ENCODE results near the gene CHCHD6.

CHCHD6 gene

GRCh38 chr3:126907557-126907956 is 203.5 kb downstream of the CHCHD6 start:
- Mint-ChIP-seq H3K27me3 (no peaks in the 10 kb centered on the region), H3K27ac (no peak overlapping the region), H3K9me3 (no peaks in the 10 kb centered on the region), H3K4me3 (no peak overlapping the region), H3K4me1 (peaks cover 36% of the 10 kb centered on the region)
- DNase-seq: no peak
- no peak for ATAC-seq

DNA sequence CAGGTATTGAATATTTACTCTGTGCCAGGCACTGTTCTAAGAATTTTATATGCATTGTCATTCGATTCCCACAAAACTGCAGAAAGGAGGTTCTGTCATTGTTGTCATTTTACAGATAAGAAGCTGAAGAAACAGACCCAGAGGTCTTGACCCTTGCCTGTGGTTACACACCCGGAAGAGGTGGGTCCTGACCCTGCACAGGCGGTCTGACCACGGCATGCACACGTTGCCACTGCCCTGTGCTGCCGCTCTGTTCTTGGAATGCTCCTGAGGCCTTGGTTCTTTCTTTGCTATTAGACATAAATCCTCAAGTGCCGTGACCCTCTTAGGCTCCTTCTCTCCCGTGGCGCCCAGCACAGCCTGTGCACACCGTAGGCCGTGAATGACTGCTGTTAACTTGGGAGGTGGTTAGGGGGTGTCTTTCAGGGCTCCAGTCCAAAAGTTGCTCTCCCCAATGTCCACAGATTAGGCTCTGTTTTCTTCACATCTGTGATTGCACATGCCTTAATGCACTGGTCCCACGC is 204.8 kb downstream of the CHCHD6 start:
- Mint-ChIP-seq H3K9me3 (no peaks in the 10 kb centered on the region), H3K4me1 (peaks cover 48% of the 10 kb centered on the region), H3K4me3 (no peak overlapping the region), H3K27me3 (no peaks in the 10 kb centered on the region), H3K27ac (no peak overlapping the region)
- DNase-seq: no peak
- no peak for ATAC-seq

GRCh38 chr3:126910231-126910630 is 206.2 kb downstream of the CHCHD6 start:
- no peak overlapping the region for H3K4me3 Mint-ChIP-seq
- H3K9me3 Mint-ChIP-seq: no peaks in the 10 kb centered on the region
- ATAC-seq: no peak
- H3K4me1 Mint-ChIP-seq: peaks cover 48% of the 10 kb centered on the region
- no peak overlapping the region for H3K27ac Mint-ChIP-seq
- H3K27me3 Mint-ChIP-seq: no peaks in the 10 kb centered on the region
- no peak for DNase-seq

DNA sequence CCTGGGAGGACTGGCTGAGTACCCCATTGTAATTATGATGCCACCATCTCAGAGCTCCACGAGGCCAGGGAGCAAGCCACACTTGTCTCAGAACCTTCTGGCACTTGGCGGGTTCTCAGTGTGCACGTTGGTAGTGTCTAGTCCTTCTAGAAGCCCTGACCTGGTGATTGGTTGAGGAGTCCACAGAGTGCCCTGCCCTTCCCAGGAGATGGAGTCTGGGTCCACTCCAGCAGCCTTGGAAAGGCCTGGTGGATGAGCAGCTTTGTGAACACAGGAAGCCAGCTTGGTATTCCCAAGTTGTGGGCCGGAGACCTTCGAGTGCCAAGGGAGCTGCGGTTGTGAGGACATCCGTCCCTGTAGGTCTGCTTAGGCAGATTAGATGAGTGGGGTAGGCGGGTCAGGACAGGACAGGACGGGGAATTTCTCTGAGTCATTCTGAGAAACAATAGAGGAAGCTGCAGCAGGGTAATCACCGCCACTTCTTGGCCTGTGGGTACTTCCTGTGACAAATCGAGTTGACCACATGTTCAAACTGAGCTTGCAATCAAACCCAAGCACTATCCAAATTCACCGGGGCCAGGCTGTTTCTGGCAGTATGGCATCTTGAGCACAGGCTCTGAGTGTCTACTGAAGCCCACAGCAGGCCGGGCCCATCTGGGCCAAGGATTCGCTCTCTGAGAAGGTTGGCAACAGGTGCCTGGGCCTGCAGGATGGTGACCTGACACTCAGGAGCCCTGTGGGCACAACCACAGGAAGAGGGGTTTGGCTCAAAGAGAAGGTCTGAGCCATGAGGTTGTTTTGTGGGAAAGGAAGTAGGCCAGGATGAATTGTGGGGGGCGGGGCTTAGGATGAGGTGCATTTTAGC is 207.4 kb downstream of the CHCHD6 start:
- peak; percentile 76 to 90 for DNase-seq
- peak; percentile 95 for ATAC-seq
- H3K27ac Mint-ChIP-seq: peak overlapping the region; percentile 69 to 89
- H3K4me1 Mint-ChIP-seq: peaks cover 48% of the 10 kb centered on the region
- H3K27me3 Mint-ChIP-seq: no peaks in the 10 kb centered on the region
- peak overlapping the region; percentile 77 to 86 for H3K4me3 Mint-ChIP-seq
- no peaks in the 10 kb centered on the region for H3K9me3 Mint-ChIP-seq

DNA sequence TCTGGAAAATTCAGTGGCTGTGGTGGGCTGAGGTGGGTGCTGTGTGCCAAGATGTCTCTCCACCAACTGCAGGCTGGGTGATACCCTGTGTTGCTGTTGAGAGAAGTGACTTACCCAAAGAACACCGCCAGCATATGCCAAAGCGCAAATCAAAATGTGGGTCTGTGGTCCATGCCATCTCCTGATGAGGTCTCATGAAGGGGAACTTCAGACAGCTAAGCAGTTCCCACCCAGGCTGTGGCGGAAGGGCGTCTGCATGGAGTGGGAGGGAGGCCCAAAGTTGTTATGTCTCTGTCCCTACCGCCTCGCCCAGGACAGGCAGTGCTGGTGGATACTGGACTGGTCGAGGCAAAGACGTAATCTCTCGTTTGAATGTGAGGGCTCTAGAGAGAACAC is 208.0 kb downstream of the CHCHD6 start:
- peak overlapping the region; percentile 69 to 89 for H3K27ac Mint-ChIP-seq
- H3K27me3 Mint-ChIP-seq: no peaks in the 10 kb centered on the region
- peaks cover 48% of the 10 kb centered on the region for H3K4me1 Mint-ChIP-seq
- no peaks in the 10 kb centered on the region for H3K9me3 Mint-ChIP-seq
- DNase-seq (no peak), ATAC-seq (peak; percentile 27)
- peak overlapping the region; percentile 77 to 86 for H3K4me3 Mint-ChIP-seq

DNA sequence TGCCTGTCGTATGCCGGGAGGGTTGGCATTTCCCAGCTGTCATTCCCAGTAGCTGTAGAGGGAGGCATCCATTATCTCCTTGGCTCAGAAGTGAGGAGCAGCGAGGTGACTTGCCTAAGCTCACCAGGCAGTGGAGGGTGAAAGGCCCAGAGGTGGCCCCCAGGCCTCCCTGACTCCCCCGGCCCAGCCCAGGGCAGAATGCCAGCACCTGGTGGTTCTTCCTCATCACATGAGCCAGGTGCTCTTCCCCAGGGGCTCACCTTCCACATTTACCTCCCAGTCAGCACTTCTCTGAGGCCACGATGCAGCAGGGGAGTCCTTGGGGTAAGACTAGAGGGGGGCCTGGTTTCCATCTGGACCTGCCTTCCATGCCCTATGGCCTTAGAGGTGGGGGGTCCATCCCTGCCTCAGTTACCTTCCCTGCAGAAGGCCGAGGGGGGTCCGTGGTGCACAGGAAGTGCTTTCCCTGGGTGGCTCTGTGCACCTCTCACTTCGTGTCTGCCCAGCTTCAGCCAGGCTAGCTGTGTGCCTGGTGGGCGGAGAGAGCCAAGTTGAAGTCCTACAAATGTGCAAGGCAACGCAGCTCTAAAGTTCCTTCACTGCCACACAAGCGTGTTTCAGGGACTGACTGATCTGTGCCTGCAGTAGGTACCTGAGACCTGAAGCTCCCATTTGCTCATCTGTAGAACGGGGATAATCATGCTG is 208.6 kb downstream of the CHCHD6 start:
- Mint-ChIP-seq H3K27me3 (no peaks in the 10 kb centered on the region), H3K9me3 (no peaks in the 10 kb centered on the region), H3K4me1 (peaks cover 48% of the 10 kb centered on the region), H3K27ac (no peak overlapping the region), H3K4me3 (peak overlapping the region in 1 of 2 donors; percentile 86)
- no peak for DNase-seq
- no peak for ATAC-seq

GRCh38 chr3:126913524-126913923 is 209.5 kb downstream of the CHCHD6 start:
- no peak for ATAC-seq
- no peaks in the 10 kb centered on the region for H3K27me3 Mint-ChIP-seq

DNA sequence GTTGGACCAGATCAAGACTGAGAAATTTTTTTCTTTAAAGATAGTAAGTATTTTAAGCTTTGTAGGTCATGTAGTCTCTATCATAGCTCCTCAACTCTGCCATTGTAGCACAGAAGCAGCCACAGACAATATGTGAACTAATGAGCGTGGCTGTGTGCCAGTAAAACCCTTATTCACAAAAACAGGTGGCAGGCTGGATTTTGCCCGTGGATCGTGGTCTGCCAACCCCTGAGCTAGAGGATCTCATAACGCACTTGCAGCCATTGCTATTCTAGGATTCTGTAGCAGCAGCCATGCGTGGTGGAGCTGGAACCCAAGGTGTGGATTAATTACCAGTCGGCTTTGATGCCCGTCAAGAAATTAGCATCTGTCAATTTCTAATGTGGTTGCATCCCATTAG is 210.2 kb downstream of the CHCHD6 start:
- ATAC-seq (no peak), DNase-seq (no peak)
- Mint-ChIP-seq H3K4me3 (no peak overlapping the region), H3K4me1 (peaks cover 40% of the 10 kb centered on the region), H3K9me3 (no peaks in the 10 kb centered on the region), H3K27ac (no peak overlapping the region), H3K27me3 (no peaks in the 10 kb centered on the region)

More at GRCh38 chr3:126913524-126913923, 209.5 kb downstream of the CHCHD6 start:
- Mint-ChIP-seq H3K4me1 (peaks cover 47% of the 10 kb centered on the region), H3K9me3 (no peaks in the 10 kb centered on the region), H3K4me3 (no peak overlapping the region), H3K27ac (no peak overlapping the region)
- peak in 1 of 2 donors; percentile 28 for DNase-seq

- ATAC-seq (no peak), DNase-seq (no peak)
- H3K4me3 Mint-ChIP-seq: no peak overlapping the region
- H3K9me3 Mint-ChIP-seq: no peaks in the 10 kb centered on the region
- H3K27me3 Mint-ChIP-seq: no peaks in the 10 kb centered on the region
- peaks cover 36% of the 10 kb centered on the region for H3K4me1 Mint-ChIP-seq
- no peak overlapping the region for H3K27ac Mint-ChIP-seq
Measured at GRCh38 chr3:126915015-126915414, 211.0 kb downstream of the CHCHD6 start.

- Mint-ChIP-seq H3K27me3 (no peaks in the 10 kb centered on the region), H3K27ac (no peak overlapping the region), H3K4me1 (peaks cover 22% of the 10 kb centered on the region), H3K4me3 (no peak overlapping the region), H3K9me3 (no peaks in the 10 kb centered on the region)
- no peak for ATAC-seq
- no peak for DNase-seq
Measured at GRCh38 chr3:126916546-126916945, 212.5 kb downstream of the CHCHD6 start.

GRCh38 chr3:126917232-126917804 is 213.3 kb downstream of the CHCHD6 start:
- Mint-ChIP-seq H3K4me3 (no peak overlapping the region), H3K27ac (no peak overlapping the region), H3K4me1 (peaks cover 14% of the 10 kb centered on the region), H3K9me3 (no peaks in the 10 kb centered on the region), H3K27me3 (no peaks in the 10 kb centered on the region)
- DNase-seq: no peak
- ATAC-seq: no peak

GRCh38 chr3:126918355-126918821 is 214.3 kb downstream of the CHCHD6 start:
- peaks cover 3% of the 10 kb centered on the region for H3K4me1 Mint-ChIP-seq
- no peak overlapping the region for H3K27ac Mint-ChIP-seq
- H3K9me3 Mint-ChIP-seq: no peaks in the 10 kb centered on the region
- no peaks in the 10 kb centered on the region for H3K27me3 Mint-ChIP-seq
- no peak overlapping the region for H3K4me3 Mint-ChIP-seq
- DNase-seq: no peak
- no peak for ATAC-seq

DNA sequence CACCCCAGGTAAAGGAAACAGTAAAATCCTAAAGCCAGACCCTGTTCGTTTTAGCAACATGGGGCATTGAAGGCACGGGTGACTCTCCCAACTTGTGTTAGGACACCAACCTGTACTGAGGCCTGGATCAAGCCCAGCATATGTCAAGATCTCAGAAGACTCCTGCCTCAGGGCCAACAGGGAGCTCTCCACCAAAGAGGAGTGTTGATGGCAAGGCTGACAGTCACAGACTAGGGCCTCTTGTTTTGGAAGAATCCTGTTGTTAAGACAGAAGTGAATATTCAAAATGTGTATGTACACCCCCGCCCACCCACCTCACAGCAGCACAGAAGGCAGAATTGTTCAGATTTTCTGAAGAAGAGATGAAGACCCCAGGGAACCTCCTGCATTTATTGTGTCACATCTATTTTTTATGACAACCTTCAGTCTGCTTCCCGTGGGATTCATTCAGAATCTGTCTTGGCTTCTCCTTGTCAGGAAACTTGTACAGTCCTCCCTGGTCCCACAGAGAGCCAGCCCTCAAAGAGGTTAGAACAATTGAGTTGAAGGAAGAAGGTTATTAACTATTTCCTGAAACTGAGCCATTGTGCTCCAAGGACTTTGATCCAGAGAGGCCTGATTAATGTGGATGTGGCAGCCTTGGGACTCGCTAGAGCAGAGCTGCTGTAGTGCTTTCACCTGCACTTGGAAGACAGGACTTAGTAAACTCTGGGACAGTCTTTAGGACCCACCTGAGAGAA is 217.2 kb downstream of the CHCHD6 start:
- no peak for ATAC-seq
- Mint-ChIP-seq H3K27ac (no peak overlapping the region), H3K4me1 (peaks cover 2% of the 10 kb centered on the region), H3K4me3 (no peak overlapping the region), H3K9me3 (no peaks in the 10 kb centered on the region), H3K27me3 (no peaks in the 10 kb centered on the region)
- no peak for DNase-seq

- Mint-ChIP-seq H3K4me1 (peaks cover 7% of the 10 kb centered on the region), H3K4me3 (no peak overlapping the region), H3K27ac (peak overlapping the region in 1 of 2 donors; percentile 79), H3K27me3 (no peaks in the 10 kb centered on the region), H3K9me3 (no peaks in the 10 kb centered on the region)
- ATAC-seq: no peak
- DNase-seq: no peak
Measured at GRCh38 chr3:126922466-126922865, 218.4 kb downstream of the CHCHD6 start.

DNA sequence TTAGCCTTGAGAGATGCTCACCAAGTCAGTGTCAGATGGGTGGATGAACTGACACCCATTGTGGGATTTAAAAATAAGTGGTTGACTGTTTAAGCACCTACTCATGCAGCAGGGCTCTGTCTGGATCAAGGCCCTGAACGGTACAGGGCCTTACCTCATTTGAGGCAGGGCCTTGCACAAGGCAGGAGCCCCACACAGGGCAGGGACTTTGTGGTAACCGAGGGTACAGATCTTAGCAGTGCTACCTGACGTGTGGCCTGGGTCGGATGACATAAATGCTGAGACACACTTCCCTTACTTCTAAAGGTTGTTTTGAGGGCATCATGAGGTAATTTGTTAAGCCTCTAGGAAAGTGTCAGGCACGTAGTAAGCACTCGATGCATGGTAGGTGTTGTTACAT is 219.4 kb downstream of the CHCHD6 start:
- Mint-ChIP-seq H3K4me1 (peaks cover 7% of the 10 kb centered on the region), H3K4me3 (no peak overlapping the region), H3K27ac (peak overlapping the region in 1 of 2 donors; percentile 34), H3K27me3 (no peaks in the 10 kb centered on the region), H3K9me3 (no peaks in the 10 kb centered on the region)
- ATAC-seq (peak; percentile 79), DNase-seq (no peak)
